Keratinocyte (primary cell): ENCODE measurements around the gene SIK3. TPM values are rescaled to one million over a fixed set of nuclear protein-coding genes. Genes with fewer than 3 reads are reported as not detected.
A peak's percentile ranks its signal among the peaks of the same experiment; 100 is the strongest.

Experiments used
- DNase-seq: peaks from one replicate; pipeline ENCODE4 v3.0.0-alpha.2; 2011; ENCODE audit warnings: low read depth, missing footprints, low spot score
- FAIRE-seq: peaks from 2 replicates; lab custom pipeline; 2011; peaks lifted over from hg19 to GRCh38; lab: Jason Lieb, UNC
- H2AFZ ChIP-seq: 2 replicates; pipeline ENCODE4 v1.6.0; 2012; ENCODE audit warnings: low read length, control low read depth, inconsistent platforms; ENCODE audit not compliant: control insufficient read depth
- H3K27ac ChIP-seq: 2 replicates; pipeline ENCODE4 v1.5.1; 2011; ENCODE audit warnings: low read length; ENCODE audit not compliant: control insufficient read depth, insufficient read depth
- H3K27me3 ChIP-seq: 3 replicates; pipeline ENCODE4 v1.6.0; 2011; ENCODE audit warnings: low read length; ENCODE audit not compliant: control insufficient read depth, insufficient read depth; ENCODE audit errors: extremely low read depth
- H3K36me3 ChIP-seq, 2 experiments: 2 replicates in 1 of 2; 3 replicates in 1 of 2; pipeline ENCODE4 v1.5.1; 2011; ENCODE audit warnings: low read length in 2 of 2, mild to moderate bottlenecking in 1 of 2; ENCODE audit not compliant: control insufficient read depth in 2 of 2, insufficient read depth in 2 of 2; ENCODE audit errors: extremely low read depth in 1 of 2
- H3K4me1 ChIP-seq: 3 replicates; pipeline ENCODE4 v1.5.1; 2011; ENCODE audit warnings: low read length; ENCODE audit not compliant: control insufficient read depth, insufficient read depth; ENCODE audit errors: extremely low read depth
- H3K4me2 ChIP-seq: 3 replicates; pipeline ENCODE4 v1.6.0; 2011; ENCODE audit warnings: low read depth, low read length; ENCODE audit not compliant: control insufficient read depth, insufficient read depth; ENCODE audit errors: extremely low read depth
- H3K4me3 ChIP-seq, 3 experiments: fragments of 200-600 bp in 1 of 3; sonication (generic) in 1 of 3; 2 replicates in 2 of 3; 3 replicates in 1 of 3; pipeline ENCODE4 v1.5.1; 2011 to 2016; ENCODE audit warnings: low read length in 3 of 3, mild to moderate bottlenecking in 3 of 3, control low read depth in 2 of 3, inconsistent platforms in 1 of 3, low read depth in 1 of 3, mixed read lengths in 1 of 3, mixed run types in 1 of 3, moderate library complexity in 1 of 3; ENCODE audit not compliant: control insufficient read depth in 2 of 3, insufficient read depth in 2 of 3; ENCODE audit errors: extremely low read depth in 1 of 3
- H3K79me2 ChIP-seq: 2 replicates; pipeline ENCODE4 v1.6.0; 2012; ENCODE audit warnings: low read length; ENCODE audit not compliant: control insufficient read depth, insufficient read depth
- H3K9ac ChIP-seq: 3 replicates; pipeline ENCODE4 v1.6.0; 2011; ENCODE audit warnings: low read length; ENCODE audit not compliant: control insufficient read depth, insufficient read depth; ENCODE audit errors: extremely low read depth
- H3K9me1 ChIP-seq: 3 replicates; pipeline ENCODE4 v1.6.0; 2011; ENCODE audit warnings: low read length; ENCODE audit not compliant: control insufficient read depth, insufficient read depth; ENCODE audit errors: extremely low read depth
- H3K9me3 ChIP-seq: 2 replicates; pipeline ENCODE4 v1.5.1; 2012; ENCODE audit warnings: low read depth, low read length; ENCODE audit not compliant: control insufficient read depth
- H4K20me1 ChIP-seq: 3 replicates; pipeline ENCODE4 v1.6.0; 2011; ENCODE audit warnings: low read length; ENCODE audit not compliant: control insufficient read depth, insufficient read depth; ENCODE audit errors: extremely low read depth
- CTCF ChIP-seq, 3 experiments: IDR thresholded peaks in 1 of 3; conservative IDR thresholded peaks in 1 of 3; optimal IDR thresholded peaks in 1 of 3; 2 replicates in 2 of 3; 3 replicates in 1 of 3; pipeline versions ENCODE3 to v1.5.1; 2011; ENCODE audit warnings: low read length in 3 of 3, mild to moderate bottlenecking in 3 of 3, moderate library complexity in 2 of 3, control low read depth in 1 of 3, inconsistent platforms in 1 of 3; ENCODE audit not compliant: insufficient read depth in 2 of 3; ENCODE audit errors: extremely low read depth in 1 of 3
- EZH2 ChIP-seq: IDR thresholded peaks from one replicate; pipeline ENCODE4 v1.6.1; 2012; ENCODE audit warnings: inconsistent platforms, mild to moderate bottlenecking, low read length, moderate library complexity
- dilution Hi-C: fragments of 300-500 bp; cut with MboI; formaldehyde crosslinking; loops from one replicate; pipeline ENCODE4 v1.7.0; 2020; ENCODE audit warnings: low sequenced_read_pairs; ENCODE audit not compliant: extremely low pct_ligation_motif_present
- polyA plus RNA-seq, 5 experiments: library from polyadenylated mRNA; depleted of rRNA in 3 of 5; stranded (reverse) in 3 of 5; stranded (forward) in 1 of 5; unstranded in 1 of 5; fragments of >200 nt; gene quantifications; 1 replicate in 1 of 5; 2 replicates in 3 of 5; 3 replicates in 1 of 5; pipeline versions ENCODE4 v1.2.1 to v1.2.3, GENCODE V29; 2011 to 2012; ENCODE audit warnings: missing spikeins in 2 of 5, low read depth in 1 of 5, low replicate concordance in 1 of 5

SIK3 gene
- polyA plus RNA-seq, 1 donor (not counting 4 experiments of a cell fraction or from before 2014, with no cell fraction given) = 8.2 TPM

GRCh38 chr11:117091753-117092477 lies 6.3 kb downstream of the SIK3 start:
- peaks cover 0 to 3% of the 10 kb centered on the region in 2 experiments for H3K36me3 ChIP-seq
- H3K4me2 ChIP-seq = no peak overlapping the region
- dilution Hi-C loops = no loop called here
- H3K9ac ChIP-seq = no peak overlapping the region
- no peak overlapping the region for H3K4me3 ChIP-seq
- FAIRE-seq (no peak), DNase-seq (no peak)
- peaks cover 56% of the 10 kb centered on the region for H3K4me1 ChIP-seq
- H2AFZ ChIP-seq = no peak overlapping the region
- H3K27me3 ChIP-seq = no peaks in the 10 kb centered on the region
- H3K9me1 ChIP-seq = peaks cover 5% of the 10 kb centered on the region
- H3K79me2 ChIP-seq = peaks cover 82% of the 10 kb centered on the region
- TF ChIP-seq CTCF (optimal IDR thresholded peaks at IDR 0.05 in 1 of 3, IDR thresholded peaks at IDR 0.05 in 1 of 3, conservative IDR thresholded peaks at IDR 0.05 in 1 of 3; ENCODE audit: extremely low read depth in 1 of 3, insufficient read depth in 2 of 3, low read length in 3 of 3) = no peak
- no peak for TF ChIP-seq EZH2
- no peak overlapping the region for H3K27ac ChIP-seq
- H3K9me3 ChIP-seq = no peaks in the 10 kb centered on the region
- peaks cover 2% of the 10 kb centered on the region for H4K20me1 ChIP-seq

GRCh38 chr11:117090111-117090706 lies 8.0 kb downstream of the SIK3 start:
- peaks cover 0 to 3% of the 10 kb centered on the region in 2 experiments for H3K36me3 ChIP-seq
- peak overlapping the region; percentile 60 for H3K9ac ChIP-seq
- peaks cover 3% of the 10 kb centered on the region for H3K9me1 ChIP-seq
- peak; percentile 55 for FAIRE-seq
- H2AFZ ChIP-seq = no peak overlapping the region
- H3K79me2 ChIP-seq = peaks cover 80% of the 10 kb centered on the region
- H3K4me1 ChIP-seq = peaks cover 39% of the 10 kb centered on the region
- dilution Hi-C loops = no loop called here
- no peaks in the 10 kb centered on the region for H3K9me3 ChIP-seq
- peak overlapping the region; percentile 87 for H3K4me2 ChIP-seq
- TF ChIP-seq CTCF (optimal IDR thresholded peaks at IDR 0.05 in 1 of 3, IDR thresholded peaks at IDR 0.05 in 1 of 3, conservative IDR thresholded peaks at IDR 0.05 in 1 of 3; ENCODE audit: extremely low read depth in 1 of 3, insufficient read depth in 2 of 3, low read length in 3 of 3) = no peak
- TF ChIP-seq EZH2 = no peak
- no peaks in the 10 kb centered on the region for H3K27me3 ChIP-seq
- H4K20me1 ChIP-seq = peaks cover 1% of the 10 kb centered on the region
- peak overlapping the region; percentile 70 for H3K27ac ChIP-seq
- peak; percentile 58 for DNase-seq
- peak overlapping the region in 2 of 3 experiments; percentile 37 to 48 for H3K4me3 ChIP-seq
